DOHH2 (cell line): ENCODE data around the gene OPN3.

ENCODE experiments used
- H3F3A ChIP-seq: fragments of 200-600 bp; sonication (generic), shearing (Covaris generic); 2 replicates; pipeline ENCODE4 v1.6.0; 2016; ENCODE audit warnings: antibody characterized with exemption, mild to moderate bottlenecking; ENCODE audit not compliant: control insufficient read depth, insufficient read depth
- H3K27ac ChIP-seq: fragments of 200-600 bp; sonication (generic); 2 replicates; pipeline ENCODE4 v1.5.1; 2014; ENCODE audit warnings: low read depth, mild to moderate bottlenecking, low read length, moderate library complexity
- H3K27me3 ChIP-seq: fragments of 200-600 bp; sonication (generic); 2 replicates; pipeline ENCODE4 v1.6.1; 2014; ENCODE audit warnings: mild to moderate bottlenecking, low read length, mixed read lengths; ENCODE audit not compliant: control insufficient read depth
- H3K36me3 ChIP-seq: fragments of 200-600 bp; sonication (generic); 2 replicates; pipeline ENCODE4 v1.6.1; 2014; ENCODE audit warnings: mild to moderate bottlenecking, low read length, moderate library complexity, mixed read lengths; ENCODE audit not compliant: control insufficient read depth
- H3K4me1 ChIP-seq: fragments of 200-600 bp; sonication (generic); 2 replicates; pipeline ENCODE4 v1.6.1; 2014; ENCODE audit warnings: mild to moderate bottlenecking, low read length, mixed read lengths; ENCODE audit not compliant: control insufficient read depth
- H3K4me2 ChIP-seq: fragments of 200-600 bp; sonication (generic); 2 replicates; pipeline ENCODE4 v1.6.0; 2014; ENCODE audit warnings: mild to moderate bottlenecking, low read length, moderate library complexity
- H3K4me3 ChIP-seq: fragments of 200-600 bp; sonication (generic); 2 replicates; pipeline ENCODE4 v1.5.1; 2014; ENCODE audit warnings: mild to moderate bottlenecking, low read length, mixed read lengths
- H3K79me2 ChIP-seq: fragments of 200-600 bp; sonication (generic); 2 replicates; pipeline ENCODE4 v1.6.1; 2014; ENCODE audit warnings: mild to moderate bottlenecking, low read length, mixed read lengths; ENCODE audit not compliant: control insufficient read depth
- H3K9me2 ChIP-seq: fragments of 200-600 bp; sonication (generic); replicated peaks from 2 replicates; pipeline ENCODE4 v1.6.1; 2014; ENCODE audit warnings: mild to moderate bottlenecking, low read length, mixed read lengths; ENCODE audit not compliant: control insufficient read depth
- H3K9me3 ChIP-seq: fragments of 200-600 bp; sonication (generic); 2 replicates; pipeline ENCODE4 v1.6.1; 2014; ENCODE audit warnings: antibody characterized with exemption, low read length, mixed read lengths; ENCODE audit not compliant: control insufficient read depth, insufficient read depth
- H4K20me1 ChIP-seq: fragments of 200-600 bp; sonication (generic); 2 replicates; pipeline ENCODE4 v1.6.0; 2014; ENCODE audit warnings: low read depth, mild to moderate bottlenecking, antibody characterized with exemption, low read length, moderate library complexity; ENCODE audit not compliant: control insufficient read depth, insufficient read depth
- EZH2phosphoT487 ChIP-seq: fragments of 200-600 bp; sonication (generic); IDR thresholded peaks from 2 replicates; pipeline ENCODE4 v1.6.1; 2017; ENCODE audit warnings: borderline replicate concordance, mild to moderate bottlenecking, antibody characterized with exemption, low read length, moderate library complexity, mixed read lengths
- TF ChIP-seq, protein P1 (sequence below): fragments of 200-600 bp; sonication (generic); IDR thresholded peaks from one replicate; pipeline ENCODE4 v1.5.1; 2014; ENCODE audit warnings: antibody characterized with exemption, mild to moderate bottlenecking, low read depth, low read length; ENCODE audit not compliant: poor library complexity, severe bottlenecking

OPN3 gene

DNA sequence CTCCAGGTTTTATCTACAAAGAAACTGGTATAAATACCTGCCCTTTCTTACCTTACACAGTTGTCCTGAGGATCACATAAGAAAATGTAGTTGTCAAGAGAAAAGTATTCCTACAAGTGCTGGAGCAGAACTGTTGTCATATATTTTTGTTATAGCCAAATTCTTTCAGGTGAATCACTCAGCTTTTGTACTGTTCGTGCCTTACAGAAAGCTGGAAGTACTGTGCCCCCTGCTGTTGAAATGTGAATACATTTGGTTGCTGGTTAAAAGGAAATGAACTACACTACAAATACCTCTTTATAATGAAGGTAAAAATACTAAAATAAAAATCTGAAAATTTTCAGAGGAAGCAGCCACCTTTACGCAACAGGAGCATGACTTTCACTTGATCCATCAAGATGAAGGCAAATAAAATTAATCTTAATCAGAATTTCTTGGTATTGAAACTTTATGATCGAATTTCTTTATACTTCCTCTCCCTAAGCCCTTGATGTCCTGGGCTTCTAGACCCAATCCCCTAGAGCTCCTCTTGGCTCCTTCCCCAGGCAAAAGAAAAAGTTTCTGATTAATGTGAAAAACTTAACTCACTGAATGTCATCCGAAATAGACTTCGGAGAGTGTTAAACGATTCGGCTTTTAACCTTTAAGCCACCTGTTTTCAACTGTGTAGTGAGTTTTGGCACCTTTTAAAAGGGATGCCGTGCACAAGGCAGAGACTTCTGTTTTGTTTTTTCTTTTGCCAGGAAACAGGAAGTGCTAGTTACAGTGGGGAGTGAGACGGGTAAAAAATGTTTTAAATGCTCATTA, 12.5 kb downstream of the OPN3 start:
- Histone ChIP-seq H4K20me1 (no peaks in the 10 kb centered on the region), H3K4me3 (peak overlapping the region; percentile 65), H3K27ac (peak overlapping the region; percentile 51), H3K9me2 (no peaks in the 10 kb centered on the region), H3K27me3 (no peaks in the 10 kb centered on the region), H3K36me3 (no peaks in the 10 kb centered on the region), H3K79me2 (no peaks in the 10 kb centered on the region), H3K9me3 (no peaks in the 10 kb centered on the region), H3K4me1 (peaks cover 24% of the 10 kb centered on the region), H3K4me2 (peak overlapping the region; percentile 76), H3F3A (peaks cover 9% of the 10 kb centered on the region; the same call in 1 of the 2 replicates)
- TF ChIP-seq, protein P1, sequence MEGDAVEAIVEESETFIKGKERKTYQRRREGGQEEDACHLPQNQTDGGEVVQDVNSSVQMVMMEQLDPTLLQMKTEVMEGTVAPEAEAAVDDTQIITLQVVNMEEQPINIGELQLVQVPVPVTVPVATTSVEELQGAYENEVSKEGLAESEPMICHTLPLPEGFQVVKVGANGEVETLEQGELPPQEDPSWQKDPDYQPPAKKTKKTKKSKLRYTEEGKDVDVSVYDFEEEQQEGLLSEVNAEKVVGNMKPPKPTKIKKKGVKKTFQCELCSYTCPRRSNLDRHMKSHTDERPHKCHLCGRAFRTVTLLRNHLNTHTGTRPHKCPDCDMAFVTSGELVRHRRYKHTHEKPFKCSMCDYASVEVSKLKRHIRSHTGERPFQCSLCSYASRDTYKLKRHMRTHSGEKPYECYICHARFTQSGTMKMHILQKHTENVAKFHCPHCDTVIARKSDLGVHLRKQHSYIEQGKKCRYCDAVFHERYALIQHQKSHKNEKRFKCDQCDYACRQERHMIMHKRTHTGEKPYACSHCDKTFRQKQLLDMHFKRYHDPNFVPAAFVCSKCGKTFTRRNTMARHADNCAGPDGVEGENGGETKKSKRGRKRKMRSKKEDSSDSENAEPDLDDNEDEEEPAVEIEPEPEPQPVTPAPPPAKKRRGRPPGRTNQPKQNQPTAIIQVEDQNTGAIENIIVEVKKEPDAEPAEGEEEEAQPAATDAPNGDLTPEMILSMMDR, result peak; percentile 73
- TF ChIP-seq EZH2phosphoT487, result no peak

DNA sequence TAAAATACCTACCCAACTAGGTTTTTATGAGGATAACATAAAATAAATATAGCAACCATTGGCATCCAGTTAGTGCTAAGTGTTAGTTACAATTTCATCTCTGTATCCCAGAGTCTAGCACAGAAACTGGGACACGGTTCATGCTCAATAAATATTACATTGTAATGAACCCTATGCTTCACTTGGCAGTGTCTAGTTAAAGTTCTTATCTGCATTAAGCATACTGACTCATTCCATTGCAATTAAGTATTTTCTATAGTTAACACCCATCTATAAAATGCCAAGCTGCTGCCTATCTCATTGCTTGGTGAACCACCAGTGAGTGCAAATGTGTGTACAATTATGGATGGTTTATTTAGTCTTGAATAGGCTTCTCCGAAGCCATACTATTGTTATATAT, 15.2 kb downstream of the OPN3 start:
- Histone ChIP-seq H3K27me3 (no peaks in the 10 kb centered on the region), H3F3A (peaks cover 7% of the 10 kb centered on the region; the same call in 1 of the 2 replicates), H3K4me3 (no peak overlapping the region), H3K9me2 (no peaks in the 10 kb centered on the region), H3K4me1 (peaks cover 21% of the 10 kb centered on the region), H4K20me1 (no peaks in the 10 kb centered on the region), H3K4me2 (no peak overlapping the region), H3K9me3 (no peaks in the 10 kb centered on the region), H3K27ac (no peak overlapping the region), H3K36me3 (no peaks in the 10 kb centered on the region), H3K79me2 (no peaks in the 10 kb centered on the region)
- TF ChIP-seq, protein P1, result no peak
- TF ChIP-seq EZH2phosphoT487, result no peak

DNA sequence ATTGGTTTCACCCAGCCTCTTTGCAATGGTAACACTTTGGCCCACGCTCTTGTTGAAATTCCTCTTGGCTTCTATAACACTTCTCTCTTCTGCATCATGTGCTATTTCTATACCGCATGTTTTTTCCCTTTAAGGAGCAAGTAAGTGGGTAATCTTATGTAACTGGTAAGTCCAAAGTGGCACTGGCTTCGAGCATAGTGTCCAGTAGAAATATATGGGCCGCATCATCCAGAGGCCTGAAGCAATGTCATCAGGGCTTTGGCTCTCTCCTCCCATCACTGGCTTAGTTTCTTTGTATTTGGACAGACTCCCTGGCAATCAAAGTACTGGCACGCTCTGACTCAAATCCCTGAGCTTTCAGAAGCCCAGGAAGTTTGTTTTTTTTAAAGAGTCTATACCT, 17.5 kb downstream of the OPN3 start:
- Histone ChIP-seq H3K4me3 (no peak overlapping the region), H3K4me2 (no peak overlapping the region), H3K36me3 (no peaks in the 10 kb centered on the region), H3F3A (peaks cover 3% of the 10 kb centered on the region; the same call in 1 of the 2 replicates), H3K9me2 (no peaks in the 10 kb centered on the region), H3K9me3 (no peaks in the 10 kb centered on the region), H4K20me1 (no peaks in the 10 kb centered on the region), H3K4me1 (peaks cover 6% of the 10 kb centered on the region), H3K27ac (no peak overlapping the region), H3K27me3 (no peaks in the 10 kb centered on the region), H3K79me2 (no peaks in the 10 kb centered on the region)
- TF ChIP-seq, protein P1, result no peak
- no peak for TF ChIP-seq EZH2phosphoT487
